HUES64 (cell line): Measurements from ENCODE around the gene CTNNA1.
"Not testable (repeated sequence)": the region's sequence is repeated elsewhere in the genome, so short reads cannot be mapped to it uniquely, and the experiment has no call there.

Source experiments
- H3K27ac ChIP-seq: 2 replicates; pipeline ENCODE4 v1.7.0; 2013; ENCODE audit warnings: low read depth, low read length, inconsistent platforms
- H3K27me3 ChIP-seq: 2 replicates; pipeline ENCODE4 v1.6.1; 2013; ENCODE audit warnings: mild to moderate bottlenecking, low read length; ENCODE audit not compliant: insufficient read depth
- H3K36me3 ChIP-seq: 2 replicates; pipeline ENCODE4 v1.6.1; 2013; ENCODE audit warnings: mild to moderate bottlenecking, low read length; ENCODE audit not compliant: insufficient read depth
- H3K4me1 ChIP-seq: 2 replicates; pipeline ENCODE4 v1.6.1; 2013; ENCODE audit warnings: mild to moderate bottlenecking, low read length, moderate library complexity; ENCODE audit not compliant: insufficient read depth
- H3K4me3 ChIP-seq: 2 replicates; pipeline ENCODE4 v1.5.1; 2013; ENCODE audit warnings: mild to moderate bottlenecking, low read length, moderate library complexity
- H3K9ac ChIP-seq: 2 replicates; pipeline ENCODE4 v1.6.1; 2013; ENCODE audit warnings: mild to moderate bottlenecking, low read depth, low read length
- H3K9me3 ChIP-seq: 2 replicates; pipeline ENCODE4 v1.6.1; 2013; ENCODE audit warnings: low read depth, low read length; ENCODE audit not compliant: insufficient read depth
- WGBS: fragments of 150-250, 120-280 bp; methylation state at CpG from one replicate; pipeline ENCODE4 v1.1.7; 2013; ENCODE audit warnings: missing lambda C conversion rate; 5-methylcytosine and 5-hydroxymethylcytosine counted together

CTNNA1 gene

GRCh38 chr5:138834853-138835252, 81.6 kb downstream of the CTNNA1 start:
- peaks cover 11% of the 10 kb centered on the region for H3K36me3 ChIP-seq
- not testable (repeated sequence) for H3K9me3 ChIP-seq, H3K4me3 ChIP-seq, H3K27me3 ChIP-seq
- H3K4me1 ChIP-seq: peaks cover 68% of the 10 kb centered on the region
- 0 out of 2 replicates have a peak overlapping the region, but pooled peaks have one; percentile 0 for H3K9ac ChIP-seq
- H3K27ac ChIP-seq: peak overlapping the region; percentile 93; the same call in 1 of the 2 replicates
- 88% methylated on average over 6 of the region's 6 CpGs for WGBS

DNA sequence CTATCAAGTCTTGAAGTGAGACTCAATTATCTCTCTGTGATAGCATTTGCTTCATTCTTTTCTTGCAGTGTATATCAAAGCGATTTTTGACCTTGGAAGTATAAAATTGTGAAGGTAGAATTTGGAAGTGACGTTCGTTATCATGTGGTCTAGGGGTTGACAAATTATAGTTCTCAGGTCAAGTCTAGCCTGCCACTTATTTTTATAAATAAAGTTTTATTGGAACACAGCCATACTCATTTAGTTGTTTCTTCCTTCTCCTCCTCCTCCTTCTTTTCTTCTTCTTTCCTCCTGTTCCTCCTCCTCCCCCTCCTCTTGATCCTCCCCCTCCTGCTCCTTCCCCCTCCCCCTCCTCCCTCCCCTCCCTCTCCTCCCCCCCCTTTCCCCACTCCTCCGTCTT, 83.9 kb downstream of the CTNNA1 start:
- Histone ChIP-seq H3K27me3 (no peaks in the 10 kb centered on the region), H3K9ac (no peak overlapping the region), H3K4me3 (no peak overlapping the region), H3K27ac (no peak overlapping the region), H3K4me1 (peaks cover 49% of the 10 kb centered on the region), H3K36me3 (no peaks in the 10 kb centered on the region), H3K9me3 (no peaks in the 10 kb centered on the region)
- WGBS: 86% methylated on average over 3 of the region's 4 CpGs

- no peak overlapping the region for H3K27ac ChIP-seq
- peaks cover 42% of the 10 kb centered on the region for H3K4me1 ChIP-seq
- H3K36me3 ChIP-seq: no peaks in the 10 kb centered on the region
- no peak overlapping the region for H3K4me3 ChIP-seq
- H3K9me3 ChIP-seq: no peaks in the 10 kb centered on the region
- no peak overlapping the region for H3K9ac ChIP-seq
- WGBS: 88% methylated on average over 3 of the region's 3 CpGs
- H3K27me3 ChIP-seq: no peaks in the 10 kb centered on the region
Observed at GRCh38 chr5:138840103-138840502, 86.9 kb downstream of the CTNNA1 start.

DNA sequence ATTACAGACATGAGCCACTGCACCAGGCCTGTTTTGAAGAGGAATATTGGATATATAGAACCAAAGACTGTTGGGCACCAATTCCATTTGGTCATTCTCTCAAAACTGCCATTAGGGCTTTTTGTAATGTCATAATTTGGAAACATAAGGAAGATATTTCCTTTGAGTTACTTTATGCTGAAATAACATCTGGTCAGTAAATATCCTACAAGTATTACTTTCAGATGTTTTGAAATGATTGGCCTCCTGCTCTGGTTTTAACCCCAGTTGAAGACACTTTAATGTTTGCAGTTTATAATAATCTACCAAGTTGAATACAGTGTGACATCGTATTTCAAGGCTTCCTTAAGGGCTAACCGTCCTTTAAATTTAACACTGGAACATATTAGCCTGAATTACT, 88.3 kb downstream of the CTNNA1 start:
- H3K9ac ChIP-seq: no peak overlapping the region
- no peak overlapping the region for H3K27ac ChIP-seq
- H3K27me3 ChIP-seq: no peaks in the 10 kb centered on the region

DNA sequence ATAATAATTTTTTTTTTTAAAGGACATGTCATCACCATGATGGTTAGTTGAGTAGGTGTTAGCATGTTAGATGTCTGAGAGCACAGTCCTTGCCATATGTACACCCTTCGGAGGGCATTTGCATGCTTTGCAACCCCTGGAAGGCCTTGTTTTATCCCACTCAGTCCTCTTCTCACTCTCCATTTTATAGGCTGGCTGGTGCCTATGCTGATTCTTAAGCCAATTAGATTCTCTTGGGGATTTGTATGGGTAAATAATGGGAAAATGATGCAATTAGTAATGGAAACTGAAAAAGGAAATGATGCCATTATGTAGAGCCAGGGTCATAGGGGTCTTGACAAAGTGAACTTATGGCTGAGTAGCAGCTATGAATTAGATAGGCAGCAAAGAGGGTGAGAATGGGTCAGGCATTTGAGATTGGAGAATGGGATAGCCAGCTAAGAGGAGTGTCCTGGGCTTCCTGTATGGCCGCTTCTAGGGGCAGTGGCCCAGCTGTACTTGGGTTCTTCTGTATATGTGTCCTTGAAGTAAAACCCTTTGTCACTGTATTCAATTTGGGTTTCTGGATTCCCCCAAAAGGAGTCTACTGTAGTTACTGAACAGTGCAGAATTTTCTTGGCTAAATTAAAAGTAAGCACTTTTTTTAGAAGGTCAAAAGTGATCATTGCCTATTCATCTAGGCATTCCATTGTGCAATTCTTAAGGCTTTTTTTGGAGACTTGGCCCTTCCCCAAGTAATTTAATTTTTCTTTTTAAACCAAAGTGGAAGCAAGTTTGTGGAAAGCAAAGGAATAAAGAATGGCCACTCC, 90.3 kb downstream of the CTNNA1 start:
- 84% methylated on average over 2 of the region's 2 CpGs for WGBS
- Histone ChIP-seq H3K4me3 (no peak overlapping the region), H3K4me1 (peaks cover 32% of the 10 kb centered on the region), H3K27ac (no peak overlapping the region), H3K27me3 (no peaks in the 10 kb centered on the region), H3K9me3 (no peaks in the 10 kb centered on the region), H3K9ac (no peak overlapping the region), H3K36me3 (no peaks in the 10 kb centered on the region)

More for the DNA sequence above, 88.3 kb downstream of the CTNNA1 start:
- 100% methylated on average over 1 of the region's 2 CpGs for WGBS
- H3K4me1 ChIP-seq: peaks cover 32% of the 10 kb centered on the region
- no peak overlapping the region for H3K4me3 ChIP-seq
- H3K36me3 ChIP-seq: no peaks in the 10 kb centered on the region
- no peaks in the 10 kb centered on the region for H3K9me3 ChIP-seq

- H3K27me3 ChIP-seq: no peaks in the 10 kb centered on the region
- H3K36me3 ChIP-seq: no peaks in the 10 kb centered on the region
- H3K4me1 ChIP-seq: peaks cover 35% of the 10 kb centered on the region
- H3K27ac ChIP-seq: no peak overlapping the region
- no peak overlapping the region for H3K9ac ChIP-seq
- WGBS: 98% methylated on average over 4 of the region's 4 CpGs
- no peak overlapping the region for H3K4me3 ChIP-seq
- no peaks in the 10 kb centered on the region for H3K9me3 ChIP-seq
Observed at GRCh38 chr5:138844125-138844461, 90.9 kb downstream of the CTNNA1 start.

GRCh38 chr5:138844812-138845513, 91.7 kb downstream of the CTNNA1 start:
- no peak overlapping the region for H3K27ac ChIP-seq
- WGBS: 93% methylated on average over 6 of the region's 6 CpGs

DNA sequence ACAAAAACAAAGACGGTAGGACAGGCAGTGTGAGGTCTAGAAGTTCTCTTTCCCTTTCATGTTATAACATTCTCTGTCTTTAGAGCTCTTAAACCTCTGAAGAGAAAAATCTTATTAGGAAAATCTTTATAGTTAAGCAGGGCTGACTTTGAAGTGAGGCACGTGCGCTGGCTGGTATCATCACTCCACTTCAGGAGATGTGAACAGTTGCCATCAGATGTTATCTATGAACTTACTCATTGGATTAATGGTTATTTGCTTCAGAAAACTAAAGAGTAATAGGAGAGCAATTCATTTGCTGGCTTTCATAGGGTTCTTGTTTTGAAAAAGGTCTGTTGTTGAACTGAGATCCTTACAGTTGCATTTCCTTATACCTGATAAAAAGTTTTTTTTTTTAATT, 96.2 kb downstream of the CTNNA1 start:
- Histone ChIP-seq H3K9ac (no peak overlapping the region), H3K9me3 (no peaks in the 10 kb centered on the region), H3K27me3 (no peaks in the 10 kb centered on the region), H3K4me1 (peaks cover 36% of the 10 kb centered on the region), H3K4me3 (no peak overlapping the region), H3K27ac (no peak overlapping the region), H3K36me3 (no peaks in the 10 kb centered on the region)
- WGBS: 76% methylated on average over 2 of the region's 3 CpGs

More at GRCh38 chr5:138844812-138845513, 91.7 kb downstream of the CTNNA1 start:
- Histone ChIP-seq H3K4me3 (no peak overlapping the region), H3K4me1 (peaks cover 40% of the 10 kb centered on the region), H3K9me3 (no peaks in the 10 kb centered on the region), H3K36me3 (no peaks in the 10 kb centered on the region), H3K9ac (no peak overlapping the region), H3K27me3 (no peaks in the 10 kb centered on the region)

DNA sequence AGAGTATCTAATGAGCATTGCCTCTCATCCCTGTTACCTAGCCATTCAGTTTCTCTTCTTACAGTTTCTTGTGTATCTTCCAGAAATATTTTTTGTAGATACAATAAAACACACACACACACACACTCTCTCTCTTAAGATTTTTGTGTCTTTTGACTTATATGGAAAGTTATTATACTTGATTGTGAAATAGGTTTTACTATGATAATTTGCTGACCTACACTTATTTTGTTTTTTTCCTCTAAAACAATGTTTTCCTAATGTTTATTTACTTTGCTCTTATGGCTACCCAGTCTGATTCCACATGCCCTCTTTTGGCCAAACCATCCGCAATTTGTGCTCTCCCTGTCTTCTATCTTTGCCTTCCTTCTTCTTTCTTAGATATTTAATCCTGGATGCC, 96.7 kb downstream of the CTNNA1 start:
- Histone ChIP-seq H3K27ac (no peak overlapping the region), H3K4me3 (no peak overlapping the region), H3K4me1 (peaks cover 32% of the 10 kb centered on the region), H3K27me3 (no peaks in the 10 kb centered on the region), H3K36me3 (no peaks in the 10 kb centered on the region), H3K9me3 (no peaks in the 10 kb centered on the region), H3K9ac (no peak overlapping the region)
- 83% methylated on average over 1 of the region's 1 CpG for WGBS

- Histone ChIP-seq H3K9me3 (no peaks in the 10 kb centered on the region), H3K4me1 (peaks cover 31% of the 10 kb centered on the region), H3K9ac (no peak overlapping the region), H3K27me3 (no peaks in the 10 kb centered on the region), H3K4me3 (no peak overlapping the region), H3K27ac (no peak overlapping the region), H3K36me3 (no peaks in the 10 kb centered on the region)
- WGBS: 94% methylated on average over 2 of the region's 2 CpGs
Observed at GRCh38 chr5:138850865-138851435, 97.7 kb downstream of the CTNNA1 start.

DNA sequence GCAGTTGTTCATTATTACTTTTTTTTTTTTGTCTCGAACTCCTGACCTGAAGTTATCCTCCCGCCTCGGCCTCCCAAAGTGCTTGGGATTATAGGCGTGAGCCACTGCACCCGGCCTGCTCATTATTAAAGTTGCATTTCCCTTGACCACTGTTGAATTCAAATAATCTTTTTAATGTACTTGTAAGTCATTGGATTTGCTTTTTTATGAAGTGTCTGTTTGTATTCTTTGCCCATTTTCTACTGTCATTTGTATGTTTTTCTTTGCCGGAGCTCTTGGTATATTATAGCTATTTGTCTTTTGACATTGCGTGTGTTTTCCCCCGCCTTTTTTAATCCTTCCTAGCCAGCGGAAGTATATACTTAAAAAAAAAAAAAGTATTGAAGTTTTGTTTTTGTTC, 99.9 kb downstream of the CTNNA1 start:
- Histone ChIP-seq H3K27me3 (no peaks in the 10 kb centered on the region), H3K36me3 (no peaks in the 10 kb centered on the region; the same call in 1 of the 2 replicates), H3K9ac (no peak overlapping the region), H3K27ac (no peak overlapping the region), H3K4me1 (peaks cover 23% of the 10 kb centered on the region), H3K9me3 (no peaks in the 10 kb centered on the region), H3K4me3 (no peak overlapping the region)
- WGBS: 92% methylated on average over 8 of the region's 9 CpGs
